NK-92 (cell line): Measurements from ENCODE around the gene ZBTB16.
"Not testable (repeated sequence)": the region's sequence is repeated elsewhere in the genome, so short reads cannot be mapped to it uniquely, and the experiment has no call there.

Experiments used
- DNase-seq: peaks from one replicate; lab custom pipeline; 2025; ENCODE audit not compliant: unreplicated experiment; lab: John Stamatoyannopoulos, UW

The ZBTB16 gene

GRCh38 chr11:114040706-114041211, 18.8 kb upstream of the ZBTB16 start:
- no peak for DNase-seq

DNA sequence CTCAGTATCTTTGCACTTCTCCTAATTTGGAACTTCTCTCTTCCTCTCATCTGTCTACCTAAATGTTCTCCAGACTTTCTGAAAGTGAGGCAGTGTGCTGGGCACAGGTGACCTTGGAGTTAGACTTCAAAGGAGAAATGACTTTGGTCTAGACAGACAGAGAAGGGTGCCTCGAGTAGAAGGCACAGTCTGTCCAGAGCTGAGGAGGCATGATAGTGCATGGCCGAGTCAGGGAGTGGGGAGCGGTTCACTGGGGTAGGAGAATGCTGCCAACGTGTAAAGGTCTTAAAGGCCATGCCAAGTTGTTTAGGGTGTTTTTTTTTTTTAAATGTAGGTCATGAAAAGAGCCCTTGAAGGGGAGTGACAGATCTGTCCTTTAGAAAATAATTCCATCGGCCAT, 17.3 kb upstream of the ZBTB16 start:
- DNase-seq: no peak

GRCh38 chr11:114044042-114044871, 15.3 kb upstream of the ZBTB16 start:
- DNase-seq: no peak

- DNase-seq: no peak
Measured at GRCh38 chr11:114047327-114047726, 12.2 kb upstream of the ZBTB16 start.

GRCh38 chr11:114049050-114049449, 10.5 kb upstream of the ZBTB16 start:
- no peak for DNase-seq

DNA sequence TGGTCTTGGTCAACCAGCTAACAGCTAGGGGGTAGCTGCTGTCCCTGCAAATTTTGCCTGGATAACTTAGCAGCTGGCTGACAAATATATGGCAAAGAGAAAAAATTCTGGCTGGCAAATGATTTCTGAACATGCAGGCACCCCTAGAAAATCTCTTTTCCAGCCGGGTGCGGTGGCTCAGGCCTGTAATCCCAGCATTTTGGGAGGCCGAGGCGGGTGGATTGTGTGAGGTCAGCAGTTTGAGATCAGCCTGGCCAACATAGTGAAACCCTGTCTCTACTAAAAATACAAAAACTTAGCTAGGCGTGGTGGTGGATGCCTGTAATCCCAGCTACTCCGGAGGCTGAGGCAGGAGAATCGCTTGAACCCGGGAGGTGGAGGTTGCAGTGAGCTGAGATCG, 9.7 kb upstream of the ZBTB16 start:
- DNase-seq: not testable (repeated sequence)

DNA sequence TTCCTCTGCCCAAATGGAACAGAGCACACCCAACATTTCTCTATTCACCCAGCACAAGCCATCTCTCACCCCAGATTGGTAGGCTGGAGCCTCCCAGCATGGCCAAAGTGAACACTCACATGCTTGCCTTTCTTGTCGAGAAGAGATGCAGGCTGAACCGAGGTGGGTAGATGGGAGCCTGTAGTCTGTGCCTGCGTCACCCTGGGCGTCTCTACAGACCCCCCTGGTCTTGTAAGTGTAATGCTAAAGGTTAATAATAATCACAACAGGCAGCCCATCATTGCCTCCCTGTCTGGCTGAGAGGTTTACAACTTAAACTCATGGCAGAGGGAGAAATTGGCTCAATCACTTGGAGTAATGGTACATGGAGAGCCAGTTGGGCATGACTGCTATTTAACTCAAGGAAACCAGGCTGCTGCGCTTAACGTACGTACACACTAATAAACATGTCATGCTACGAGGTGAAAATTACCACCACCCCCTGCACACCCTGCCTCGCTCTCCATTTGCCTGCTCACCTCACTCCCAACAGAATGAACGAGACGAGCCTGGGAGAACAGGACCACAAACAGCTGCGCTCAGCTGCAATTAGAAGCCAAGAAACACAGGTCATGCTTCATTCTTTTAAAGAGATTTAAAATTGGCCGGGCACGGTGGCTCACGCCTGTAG, 9.1 kb upstream of the ZBTB16 start:
- DNase-seq: no peak

DNA sequence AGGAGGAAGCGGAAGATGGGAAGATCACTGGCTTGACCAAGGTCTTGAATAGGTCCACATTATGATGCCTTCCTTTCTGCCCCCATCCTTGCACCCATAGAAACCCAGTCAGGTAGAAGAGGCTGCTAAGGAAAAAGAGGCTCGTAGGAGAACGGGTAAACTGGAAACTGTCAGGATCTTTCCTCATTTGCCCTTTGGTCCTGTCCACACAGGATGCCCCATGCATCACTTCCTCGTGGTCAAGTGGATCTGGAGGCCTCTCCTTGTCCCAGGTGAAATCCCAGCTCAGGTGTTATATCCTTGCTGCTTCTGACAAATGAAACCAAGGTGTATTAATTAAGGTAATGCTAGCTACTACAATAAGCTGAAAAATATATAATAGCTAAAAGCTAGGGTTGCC, 8.0 kb upstream of the ZBTB16 start:
- DNase-seq: no peak

- no peak for DNase-seq
Measured at GRCh38 chr11:114052160-114052559, 7.4 kb upstream of the ZBTB16 start.

GRCh38 chr11:114053406-114053805, 6.1 kb upstream of the ZBTB16 start:
- no peak for DNase-seq

GRCh38 chr11:114054806-114055205, 4.7 kb upstream of the ZBTB16 start:
- DNase-seq: no peak

DNA sequence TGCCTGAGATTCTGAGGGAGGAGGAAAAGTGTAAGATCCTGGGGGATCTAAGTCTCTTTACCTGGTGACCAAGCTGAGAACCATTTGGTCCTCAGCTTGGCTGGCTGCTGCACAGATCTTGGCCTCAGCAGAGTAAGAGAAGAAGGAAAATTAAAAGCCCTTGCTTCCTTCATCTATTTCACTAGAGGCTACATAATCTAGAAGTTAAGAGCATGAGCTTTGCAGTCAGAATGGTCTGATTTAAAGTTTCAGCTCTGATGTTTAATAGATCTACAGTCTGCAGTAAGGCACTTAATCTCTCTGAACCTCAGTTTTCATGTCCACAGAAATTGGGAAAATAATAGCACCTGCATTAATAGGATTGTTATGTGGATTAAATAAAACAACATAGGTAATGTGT, 3.1 kb upstream of the ZBTB16 start:
- DNase-seq: no peak

- no peak for DNase-seq
Measured at GRCh38 chr11:114057147-114057546, 2.4 kb upstream of the ZBTB16 start.

DNA sequence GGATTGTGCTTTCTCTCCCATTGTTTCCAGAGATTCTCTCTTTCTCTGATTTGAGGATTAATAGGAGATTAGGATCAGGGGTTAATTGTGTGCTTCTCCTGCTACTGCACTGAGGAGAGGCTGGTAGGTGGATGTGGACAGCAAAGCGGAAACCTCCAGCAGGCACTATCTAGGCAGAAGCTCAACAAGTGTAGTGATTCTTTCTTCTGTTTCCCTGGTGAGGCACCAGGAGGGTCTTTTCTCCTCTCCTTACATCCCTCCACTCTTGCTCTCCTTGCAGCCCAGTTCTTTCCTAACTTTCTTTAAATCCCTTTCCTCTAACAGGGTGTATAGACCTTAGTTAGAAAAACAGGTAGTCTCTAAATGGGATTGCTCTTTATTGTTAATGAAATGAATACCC, 1.9 kb upstream of the ZBTB16 start:
- DNase-seq: no peak

DNA sequence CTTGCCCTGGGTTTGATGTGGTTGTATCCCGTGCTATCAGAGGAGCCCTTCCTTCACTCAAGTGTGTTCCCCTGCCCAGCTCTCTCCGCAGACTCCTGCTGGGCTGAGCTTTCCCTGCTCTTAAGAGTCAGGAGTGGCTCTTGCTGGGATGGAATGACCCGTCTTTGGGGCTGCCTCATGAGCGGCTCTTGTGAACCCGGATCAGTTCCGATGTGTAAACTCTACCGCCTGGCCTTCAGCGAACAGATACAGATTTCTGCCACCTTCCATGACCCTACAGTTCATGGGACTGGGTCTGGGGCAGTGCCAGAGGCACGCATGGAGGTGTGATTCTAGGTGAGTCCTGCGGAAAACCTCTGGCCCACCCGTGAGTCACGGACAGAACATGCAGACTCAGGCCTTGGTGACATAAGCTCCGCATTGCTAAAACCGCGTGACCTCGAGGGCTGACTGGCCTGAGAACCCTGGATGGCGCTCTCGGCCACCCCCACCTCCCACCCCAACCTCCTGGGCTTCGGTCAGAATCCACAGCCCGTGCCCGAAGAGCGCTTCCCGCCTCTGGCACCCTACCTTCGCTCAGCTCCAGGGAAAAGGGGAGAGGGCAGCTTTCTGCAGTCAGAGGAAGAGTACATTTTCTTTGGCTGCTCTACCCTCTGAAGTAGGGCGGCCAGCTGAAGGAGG, 1.3 kb upstream of the ZBTB16 start:
- no peak for DNase-seq

GRCh38 chr11:114058871-114059277, 637 bp upstream of the ZBTB16 start:
- DNase-seq: no peak

- DNase-seq: no peak
Measured at GRCh38 chr11:114059984-114060391, 477 bp downstream of the ZBTB16 start.

GRCh38 chr11:114060392-114061047, 1.0 kb downstream of the ZBTB16 start:
- DNase-seq: no peak

GRCh38 chr11:114061048-114061680, 1.7 kb downstream of the ZBTB16 start:
- no peak for DNase-seq

DNA sequence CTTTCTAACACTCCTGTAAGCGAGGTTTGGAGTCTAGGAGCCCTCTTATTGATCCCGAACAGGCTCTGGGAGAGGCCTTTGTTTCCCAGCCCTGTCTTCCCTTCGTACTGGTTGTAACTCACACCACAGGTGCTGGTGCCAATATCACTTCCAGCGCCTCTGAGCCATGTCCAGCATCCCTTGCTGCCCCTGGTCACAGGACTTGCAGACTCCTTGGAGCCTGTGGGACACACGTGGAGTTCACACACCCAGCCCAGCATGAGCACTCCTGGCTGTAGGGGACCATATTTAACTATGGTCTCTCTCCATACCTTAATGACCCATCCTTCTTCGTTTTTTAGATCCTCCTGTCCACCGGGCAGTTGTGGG, 2.2 kb downstream of the ZBTB16 start:
- no peak for DNase-seq

GRCh38 chr11:114062272-114062671, 2.8 kb downstream of the ZBTB16 start:
- DNase-seq: no peak
